SK-N-SH (cell line): ENCODE measurements around the gene SLIT1. TPM values are rescaled to one million over a fixed set of nuclear protein-coding genes. Genes with fewer than 3 reads are reported as not detected.

Experiments
- CTCF ChIA-PET: fragments of 300-600, 350-600 bp; formaldehyde crosslinking; extraction: SDS; loops from one replicate; lab custom pipeline; 2021; lab: Yijun Ruan, JAX
- POLR2A ChIA-PET: fragments of 350-600 bp; sonication (Branson Sonifier 250); formaldehyde crosslinking; extraction: SDS; loops from one replicate; lab custom pipeline; 2020; ENCODE audit warnings: antibody characterized with exemption, inconsistent platforms; lab: Yijun Ruan, JAX
- DNase-seq: peaks from one replicate; pipeline ENCODE4 v3.0.0; 2012
- H2AFZ ChIP-seq: fragments of 200-600 bp; sonication (generic); 2 replicates; pipeline ENCODE4 v1.8.1; 2016; ENCODE audit warnings: antibody characterized with exemption, mild to moderate bottlenecking, low read depth
- H3F3A ChIP-seq: fragments of 200-600 bp; sonication (generic); replicated peaks from 2 replicates; pipeline ENCODE3; 2016; ENCODE audit warnings: antibody characterized with exemption, mild to moderate bottlenecking; ENCODE audit not compliant: insufficient read depth
- H3K27ac ChIP-seq, 2 experiments: fragments of 200-500 bp in 1 of 2; fragments of 200-600 bp in 1 of 2; sonication (Bioruptor generic) in 1 of 2; sonication (generic), shearing (Covaris generic) in 1 of 2; 2 replicates each; pipeline versions ENCODE4 v1.5.1 to v1.6.1; 2014 to 2016; ENCODE audit warnings: low read depth in 2 of 2, inconsistent platforms in 1 of 2, low read length in 1 of 2, mild to moderate bottlenecking in 1 of 2, mixed read lengths in 1 of 2
- H3K27me3 ChIP-seq: fragments of 200-600 bp; sonication (generic), shearing (Covaris generic); 2 replicates; pipeline ENCODE4 v1.6.1; 2016; ENCODE audit warnings: mixed run types; ENCODE audit not compliant: insufficient read depth
- H3K36me3 ChIP-seq, 2 experiments: fragments of 200-500 bp in 1 of 2; fragments of 200-600 bp in 1 of 2; sonication (Bioruptor generic) in 1 of 2; sonication (generic) in 1 of 2; replicated peaks in 1 of 2; 2 replicates each; pipeline versions ENCODE3 to v1.5.1; 2014 to 2016; ENCODE audit warnings: low read length in 1 of 2, mild to moderate bottlenecking in 1 of 2; ENCODE audit not compliant: insufficient read depth in 2 of 2, control insufficient read depth in 1 of 2
- H3K4me1 ChIP-seq, 2 experiments: fragments of 200-500 bp in 1 of 2; fragments of 200-600 bp in 1 of 2; sonication (Bioruptor generic) in 1 of 2; sonication (generic), shearing (Covaris generic) in 1 of 2; 2 replicates each; pipeline versions ENCODE4 v1.5.1 to v1.6.1; 2014 to 2016; ENCODE audit warnings: low read depth in 1 of 2, low read length in 1 of 2, mixed run types in 1 of 2; ENCODE audit not compliant: insufficient read depth in 2 of 2, control insufficient read depth in 1 of 2
- H3K4me2 ChIP-seq: fragments of 200-600 bp; sonication (generic), shearing (Covaris generic); 2 replicates; pipeline ENCODE4 v1.6.1; 2017; ENCODE audit warnings: mixed run types
- H3K4me3 ChIP-seq, 2 experiments: fragments of 200-500 bp in 1 of 2; fragments of 200-600 bp in 1 of 2; sonication (Bioruptor generic) in 1 of 2; sonication (generic), shearing (Covaris generic) in 1 of 2; 2 replicates each; pipeline versions ENCODE4 v1.5.1 to v1.8.1; 2014 to 2016; ENCODE audit warnings: low read depth in 2 of 2, inconsistent platforms in 1 of 2, low read length in 1 of 2, mild to moderate bottlenecking in 1 of 2, mixed read lengths in 1 of 2, moderate library complexity in 1 of 2
- H3K79me2 ChIP-seq: fragments of 200-600 bp; sonication (generic); 2 replicates; pipeline ENCODE4 v1.8.1; 2017; ENCODE audit warnings: mild to moderate bottlenecking; ENCODE audit not compliant: insufficient read depth
- H3K9ac ChIP-seq: fragments of 200-600 bp; sonication (generic); 2 replicates; pipeline ENCODE4 v1.6.1; 2017; ENCODE audit warnings: mixed run types
- H3K9me2 ChIP-seq: fragments of 200-600 bp; sonication (generic); 2 replicates; pipeline ENCODE4 v1.6.1; 2017; ENCODE audit warnings: mixed run types
- H3K9me3 ChIP-seq: fragments of 200-600 bp; sonication (generic); 2 replicates; pipeline ENCODE4 v1.6.1; 2017; ENCODE audit warnings: mixed run types, mild to moderate bottlenecking, moderate library complexity
- H4K20me1 ChIP-seq: fragments of 200-600 bp; sonication (generic); 2 replicates; pipeline ENCODE4 v1.6.1; 2017; ENCODE audit warnings: mild to moderate bottlenecking, mixed run types; ENCODE audit not compliant: insufficient read depth
- CHD2 ChIP-seq: fragments of 150-350 bp; IDR thresholded peaks from 2 replicates; pipeline ENCODE4 v1.6.1; 2018; ENCODE audit warnings: low read length; ENCODE audit not compliant: partially characterized antibody
- EP300 ChIP-seq, 2 experiments: IDR thresholded peaks; 2 replicates each; pipeline versions ENCODE4 v1.4.0 to v1.6.1; 2012; ENCODE audit warnings: borderline replicate concordance in 1 of 2, low read depth in 1 of 2, low read length in 1 of 2
- EZH2phosphoT487 ChIP-seq: fragments of 200-600 bp; sonication (generic); IDR thresholded peaks from 2 replicates; pipeline ENCODE4 v1.6.1; 2017; ENCODE audit warnings: low read depth, mixed run types, mild to moderate bottlenecking, antibody characterized with exemption, moderate library complexity, borderline replicate concordance
- FOSL2 ChIP-seq: IDR thresholded peaks from 2 replicates; pipeline ENCODE4 v1.4.0; 2012; ENCODE audit warnings: low read depth, mild to moderate bottlenecking, moderate library complexity, borderline replicate concordance
- FOXJ3 ChIP-seq: sonication (generic); formaldehyde crosslinking; IDR thresholded peaks from 2 replicates; pipeline ENCODE4 v1.5.1; 2020; ENCODE audit warnings: mild to moderate bottlenecking, missing genetic modification reagents
- FOXM1 ChIP-seq: IDR thresholded peaks from 2 replicates; pipeline ENCODE4 v1.4.0; 2012; ENCODE audit warnings: low read depth, mild to moderate bottlenecking
- GATA2 ChIP-seq: sonication (generic); formaldehyde crosslinking; IDR thresholded peaks from 2 replicates; pipeline ENCODE4 v1.5.0; 2020; ENCODE audit warnings: mild to moderate bottlenecking, missing genetic modification reagents
- JUND ChIP-seq: IDR thresholded peaks from 2 replicates; pipeline ENCODE4 v1.4.0; 2012
- MEF2A ChIP-seq: IDR thresholded peaks from 2 replicates; pipeline ENCODE4 v1.4.0; 2012; ENCODE audit warnings: low read depth, borderline replicate concordance
- NFIC ChIP-seq: IDR thresholded peaks from 2 replicates; pipeline ENCODE4 v1.4.0; 2012; ENCODE audit warnings: borderline replicate concordance
- NRF1 ChIP-seq: IDR thresholded peaks from 2 replicates; pipeline ENCODE4 v1.6.1; 2012; ENCODE audit warnings: low read depth, mild to moderate bottlenecking, low read length
- RAD21 ChIP-seq: IDR thresholded peaks from 2 replicates; pipeline ENCODE4 v1.6.1; 2012; ENCODE audit warnings: mild to moderate bottlenecking, low read length
- RCOR1 ChIP-seq: fragments of 150-350 bp; IDR thresholded peaks from 2 replicates; pipeline ENCODE4 v1.6.1; 2017; ENCODE audit warnings: antibody characterized with exemption, low read length
- RXRA ChIP-seq: IDR thresholded peaks from 2 replicates; pipeline ENCODE4 v1.4.0; 2012; ENCODE audit warnings: low read depth, mild to moderate bottlenecking, borderline replicate concordance
- SIN3A ChIP-seq: IDR thresholded peaks from 2 replicates; pipeline ENCODE4 v1.6.1; 2012; ENCODE audit warnings: low read depth, mild to moderate bottlenecking, low read length, moderate library complexity, borderline replicate concordance
- SMC3 ChIP-seq: IDR thresholded peaks from 2 replicates; pipeline ENCODE4 v1.6.1; 2012; ENCODE audit warnings: low read depth, low read length, improper control_type of control experiment
- TCF12 ChIP-seq: IDR thresholded peaks from 2 replicates; pipeline ENCODE4 v1.4.0; 2012
- TEAD4 ChIP-seq: IDR thresholded peaks from 2 replicates; pipeline ENCODE4 v1.4.0; 2012; ENCODE audit warnings: mild to moderate bottlenecking, borderline replicate concordance; ENCODE audit not compliant: insufficient read depth
- YY1 ChIP-seq: IDR thresholded peaks from 2 replicates; pipeline ENCODE4 v1.4.0; 2012; ENCODE audit warnings: low read depth, mild to moderate bottlenecking
- WGBS: methylation state at CpG from one replicate; pipeline ENCODE4 v1.1.6; 2017; ENCODE audit warnings: low lambda C conversion rate; 5-methylcytosine and 5-hydroxymethylcytosine counted together
- polyA plus RNA-seq, 3 experiments: library from polyadenylated mRNA; depleted of rRNA; stranded (reverse); fragments of >200 nt; gene quantifications; 2 replicates each; pipeline ENCODE4 v1.2.3, GENCODE V29; 2012
- TF ChIP-seq, protein P1 (sequence below): fragments of 200-600 bp; sonication (generic); IDR thresholded peaks from 2 replicates; pipeline ENCODE4 v1.6.1; 2017; ENCODE audit warnings: antibody characterized with exemption, mild to moderate bottlenecking, moderate library complexity
- TF ChIP-seq, protein P2 (sequence below): IDR thresholded peaks from 2 replicates; pipeline ENCODE4 v1.4.0; 2012; ENCODE audit warnings: low read depth
- TF ChIP-seq, protein P3 (sequence below): IDR thresholded peaks from 2 replicates; pipeline ENCODE4 v1.4.0; 2012; ENCODE audit warnings: low read depth, borderline replicate concordance
- TF ChIP-seq, protein P4 (sequence below): IDR thresholded peaks from 2 replicates; pipeline ENCODE4; 2012
- TF ChIP-seq, protein P5 (sequence below): fragments of 150-350 bp; IDR thresholded peaks from 2 replicates; pipeline ENCODE4 v1.6.1; 2017; ENCODE audit warnings: antibody characterized with exemption, low read length, low read depth, borderline replicate concordance

SLIT1 gene
- polyA plus RNA-seq, 1 of the 3 experiments (the other 2 are of a cell fraction) = 0.05 TPM

DNA sequence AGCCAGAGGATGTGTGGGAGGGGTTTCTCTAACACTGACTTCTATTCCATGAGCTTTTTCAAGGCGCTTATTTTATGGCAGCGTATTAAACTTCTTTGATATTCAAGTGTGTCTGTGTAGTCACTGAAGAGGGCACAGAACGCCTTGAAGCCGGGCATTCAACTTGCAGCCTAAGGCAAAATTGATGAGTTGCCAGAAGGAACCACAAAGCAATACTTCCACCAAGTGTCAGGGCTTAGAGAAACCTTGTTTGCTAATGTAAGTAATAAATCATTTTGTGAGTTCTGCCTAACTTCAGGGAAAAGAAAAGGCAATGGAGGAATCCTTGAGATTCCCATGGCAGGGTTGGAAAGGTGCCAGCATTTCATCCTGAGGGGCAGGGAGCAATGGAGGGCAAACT is 189.9 kb downstream of the SLIT1 start:
- Histone ChIP-seq H4K20me1 (no peaks in the 10 kb centered on the region), H3K27ac (no peak overlapping the region), H3K36me3 (no peaks in the 10 kb centered on the region), H3K4me1 (peaks cover 0 to 12% of the 10 kb centered on the region in 2 experiments; a peak in 2 of 4 replicates), H3F3A (peaks cover 14% of the 10 kb centered on the region), H3K9me3 (no peaks in the 10 kb centered on the region), H3K4me3 (no peak overlapping the region), H3K9ac (no peak overlapping the region), H3K9me2 (no peaks in the 10 kb centered on the region), H3K27me3 (no peaks in the 10 kb centered on the region)
- no peak for DNase-seq
- 97% methylated on average over 4 of the region's 4 CpGs for WGBS
- POLR2A ChIA-PET = no interaction called here
- CTCF ChIA-PET = interaction anchor here (1.1 to 1.5 kb wide), 3 partner anchors 28 to 77 kb away, joined by 3 to 4 read pairs (median 4); no protein-coding TSS in a partner anchor
- TF ChIP-seq MEF2A = no peak
- no peak for TF ChIP-seq FOXJ3
- no peak for TF ChIP-seq NFIC
- no peak for TF ChIP-seq FOXM1
- TF ChIP-seq, protein P1, sequence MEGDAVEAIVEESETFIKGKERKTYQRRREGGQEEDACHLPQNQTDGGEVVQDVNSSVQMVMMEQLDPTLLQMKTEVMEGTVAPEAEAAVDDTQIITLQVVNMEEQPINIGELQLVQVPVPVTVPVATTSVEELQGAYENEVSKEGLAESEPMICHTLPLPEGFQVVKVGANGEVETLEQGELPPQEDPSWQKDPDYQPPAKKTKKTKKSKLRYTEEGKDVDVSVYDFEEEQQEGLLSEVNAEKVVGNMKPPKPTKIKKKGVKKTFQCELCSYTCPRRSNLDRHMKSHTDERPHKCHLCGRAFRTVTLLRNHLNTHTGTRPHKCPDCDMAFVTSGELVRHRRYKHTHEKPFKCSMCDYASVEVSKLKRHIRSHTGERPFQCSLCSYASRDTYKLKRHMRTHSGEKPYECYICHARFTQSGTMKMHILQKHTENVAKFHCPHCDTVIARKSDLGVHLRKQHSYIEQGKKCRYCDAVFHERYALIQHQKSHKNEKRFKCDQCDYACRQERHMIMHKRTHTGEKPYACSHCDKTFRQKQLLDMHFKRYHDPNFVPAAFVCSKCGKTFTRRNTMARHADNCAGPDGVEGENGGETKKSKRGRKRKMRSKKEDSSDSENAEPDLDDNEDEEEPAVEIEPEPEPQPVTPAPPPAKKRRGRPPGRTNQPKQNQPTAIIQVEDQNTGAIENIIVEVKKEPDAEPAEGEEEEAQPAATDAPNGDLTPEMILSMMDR = no peak
- TF ChIP-seq SMC3 = no peak
- no peak for TF ChIP-seq JUND
- no peak for TF ChIP-seq GATA2 (CRISPR knock-in tag)
- no peak for TF ChIP-seq YY1
- TF ChIP-seq, protein P2, sequence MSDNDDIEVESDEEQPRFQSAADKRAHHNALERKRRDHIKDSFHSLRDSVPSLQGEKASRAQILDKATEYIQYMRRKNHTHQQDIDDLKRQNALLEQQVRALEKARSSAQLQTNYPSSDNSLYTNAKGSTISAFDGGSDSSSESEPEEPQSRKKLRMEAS = no peak
- TF ChIP-seq, all 33 proteins: peak for 0
- H3K4me2 ChIP-seq = no peak overlapping the region
- H3K79me2 ChIP-seq = no peaks in the 10 kb centered on the region
- no peak overlapping the region for H2AFZ ChIP-seq

DNA sequence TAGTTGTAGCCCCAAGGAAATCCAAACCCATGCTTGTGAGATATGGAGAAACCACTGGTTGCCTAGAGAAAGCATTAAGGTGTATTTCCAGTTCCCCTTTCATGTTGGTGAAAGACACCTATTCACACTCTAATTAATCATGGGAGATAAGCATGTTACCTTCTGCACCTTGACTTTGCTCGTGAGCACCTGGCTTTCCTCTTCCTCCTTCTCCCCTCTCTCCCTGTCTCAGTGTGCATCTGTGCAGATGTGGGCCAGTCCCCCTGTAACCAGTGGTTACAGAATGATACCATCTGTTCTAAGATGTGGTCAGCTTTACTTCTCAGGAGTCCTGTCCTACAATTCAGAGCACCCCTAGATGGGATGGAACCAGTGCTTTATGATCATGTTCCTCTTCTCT is 193.0 kb downstream of the SLIT1 start:
- ChIA-PET POLR2A (no interaction called here), CTCF (interaction anchor here (1.5 kb wide), 1 partner anchor 33 kb away, joined by 4 read pairs; no protein-coding TSS in a partner anchor)
- H3K9me3 ChIP-seq = no peaks in the 10 kb centered on the region
- DNase-seq = no peak
- no peaks in the 10 kb centered on the region for H3K36me3 ChIP-seq
- no peak overlapping the region for H3K27ac ChIP-seq
- no peaks in the 10 kb centered on the region for H3K79me2 ChIP-seq
- no peak overlapping the region for H2AFZ ChIP-seq
- no peaks in the 10 kb centered on the region for H3K9me2 ChIP-seq
- H3K4me2 ChIP-seq = no peak overlapping the region
- H4K20me1 ChIP-seq = no peaks in the 10 kb centered on the region
- peaks cover 21% of the 10 kb centered on the region for H3F3A ChIP-seq
- H3K27me3 ChIP-seq = no peaks in the 10 kb centered on the region
- peaks cover 0 to 24% of the 10 kb centered on the region in 2 experiments; a peak in 3 of 4 replicates for H3K4me1 ChIP-seq
- no peak overlapping the region for H3K9ac ChIP-seq
- no peak overlapping the region for H3K4me3 ChIP-seq
- 100% methylated on average over 1 of the region's 1 CpG for WGBS
- TF ChIP-seq RCOR1 = no peak
- TF ChIP-seq, protein P3, sequence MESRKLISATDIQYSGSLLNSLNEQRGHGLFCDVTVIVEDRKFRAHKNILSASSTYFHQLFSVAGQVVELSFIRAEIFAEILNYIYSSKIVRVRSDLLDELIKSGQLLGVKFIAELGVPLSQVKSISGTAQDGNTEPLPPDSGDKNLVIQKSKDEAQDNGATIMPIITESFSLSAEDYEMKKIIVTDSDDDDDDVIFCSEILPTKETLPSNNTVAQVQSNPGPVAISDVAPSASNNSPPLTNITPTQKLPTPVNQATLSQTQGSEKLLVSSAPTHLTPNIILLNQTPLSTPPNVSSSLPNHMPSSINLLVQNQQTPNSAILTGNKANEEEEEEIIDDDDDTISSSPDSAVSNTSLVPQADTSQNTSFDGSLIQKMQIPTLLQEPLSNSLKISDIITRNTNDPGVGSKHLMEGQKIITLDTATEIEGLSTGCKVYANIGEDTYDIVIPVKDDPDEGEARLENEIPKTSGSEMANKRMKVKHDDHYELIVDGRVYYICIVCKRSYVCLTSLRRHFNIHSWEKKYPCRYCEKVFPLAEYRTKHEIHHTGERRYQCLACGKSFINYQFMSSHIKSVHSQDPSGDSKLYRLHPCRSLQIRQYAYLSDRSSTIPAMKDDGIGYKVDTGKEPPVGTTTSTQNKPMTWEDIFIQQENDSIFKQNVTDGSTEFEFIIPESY = no peak
- TF ChIP-seq EZH2phosphoT487 = no peak
- TF ChIP-seq CHD2 = no peak
- TF ChIP-seq NRF1 = no peak
- TF ChIP-seq, protein P4, sequence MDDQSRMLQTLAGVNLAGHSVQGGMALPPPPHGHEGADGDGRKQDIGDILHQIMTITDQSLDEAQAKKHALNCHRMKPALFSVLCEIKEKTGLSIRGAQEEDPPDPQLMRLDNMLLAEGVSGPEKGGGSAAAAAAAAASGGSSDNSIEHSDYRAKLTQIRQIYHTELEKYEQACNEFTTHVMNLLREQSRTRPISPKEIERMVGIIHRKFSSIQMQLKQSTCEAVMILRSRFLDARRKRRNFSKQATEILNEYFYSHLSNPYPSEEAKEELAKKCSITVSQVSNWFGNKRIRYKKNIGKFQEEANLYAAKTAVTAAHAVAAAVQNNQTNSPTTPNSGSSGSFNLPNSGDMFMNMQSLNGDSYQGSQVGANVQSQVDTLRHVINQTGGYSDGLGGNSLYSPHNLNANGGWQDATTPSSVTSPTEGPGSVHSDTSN = no peak
- no peak for TF ChIP-seq RAD21
- TF ChIP-seq JUND = no peak
- TF ChIP-seq RXRA = no peak
- TF ChIP-seq, protein P5, sequence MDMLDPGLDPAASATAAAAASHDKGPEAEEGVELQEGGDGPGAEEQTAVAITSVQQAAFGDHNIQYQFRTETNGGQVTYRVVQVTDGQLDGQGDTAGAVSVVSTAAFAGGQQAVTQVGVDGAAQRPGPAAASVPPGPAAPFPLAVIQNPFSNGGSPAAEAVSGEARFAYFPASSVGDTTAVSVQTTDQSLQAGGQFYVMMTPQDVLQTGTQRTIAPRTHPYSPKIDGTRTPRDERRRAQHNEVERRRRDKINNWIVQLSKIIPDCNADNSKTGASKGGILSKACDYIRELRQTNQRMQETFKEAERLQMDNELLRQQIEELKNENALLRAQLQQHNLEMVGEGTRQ = no peak
- no peak for TF ChIP-seq TEAD4
- TF ChIP-seq, protein P2 = no peak
- TF ChIP-seq TCF12 = no peak
- no peak for TF ChIP-seq YY1
- TF ChIP-seq FOSL2 = no peak
- TF ChIP-seq SIN3A = no peak
- no peak for TF ChIP-seq EP300 (IDR thresholded peaks at IDR 0.05; ENCODE audit: borderline replicate concordance in 1 of 2, low read depth in 1 of 2, low read length in 1 of 2)
